Measurements from ENCODE around the gene RPAP3. TPM values are rescaled to one million over a fixed set of nuclear protein-coding genes. Genes with fewer than 3 reads are reported as not detected.

The RPAP3 gene
- total RNA-seq, 2 donors from 2014 or later = 12.2 to 14.3 TPM

- TF ChIP-seq CTCF (IDR thresholded peaks at IDR 0.05) = no peak
- Histone ChIP-seq H3K4me3 (no peak overlapping the region), H3K4me1 (no peaks in the 10 kb centered on the region), H3K27ac (no peak overlapping the region), H3K27me3 (no peaks in the 10 kb centered on the region), H3K36me3 (no peaks in the 10 kb centered on the region), H3K9me3 (peaks cover 0 to 7% of the 10 kb centered on the region in 2 donors)
- no peak for DNase-seq (ENCODE audit: low spot score)
Measured at GRCh38 chr12:47615711-47616110, 90.1 kb downstream of the RPAP3 start.

GRCh38 chr12:47614521-47614920 lies 91.3 kb downstream of the RPAP3 start:
- Histone ChIP-seq H3K27ac (no peak overlapping the region), H3K27me3 (no peaks in the 10 kb centered on the region), H3K4me1 (no peaks in the 10 kb centered on the region), H3K36me3 (no peaks in the 10 kb centered on the region), H3K9me3 (peaks cover 0 to 7% of the 10 kb centered on the region in 2 donors), H3K4me3 (no peak overlapping the region)
- no peak for TF ChIP-seq CTCF (IDR thresholded peaks at IDR 0.05)
- no peak for DNase-seq (ENCODE audit: low spot score)

DNA sequence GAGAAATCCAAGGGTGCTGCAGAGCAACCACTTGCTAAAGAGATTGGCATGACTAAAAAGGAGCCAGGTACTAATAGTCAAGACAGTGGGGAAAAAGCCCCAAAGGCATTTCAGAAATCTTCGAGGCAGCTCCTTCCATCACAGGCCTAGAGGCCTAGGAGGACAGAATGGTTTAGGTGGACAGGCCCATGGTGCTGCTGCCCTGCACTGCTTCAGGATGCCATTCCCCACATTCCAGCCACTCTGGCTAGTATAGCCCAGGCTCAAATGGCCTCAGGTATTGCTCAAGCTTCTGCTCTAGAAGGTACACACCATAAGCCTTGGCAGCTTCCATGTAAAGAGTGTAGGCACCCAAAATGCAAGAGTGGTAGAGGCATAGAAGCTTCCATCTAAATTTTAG lies 92.9 kb downstream of the RPAP3 start:
- no peak for TF ChIP-seq CTCF (IDR thresholded peaks at IDR 0.05)
- H3K27me3 ChIP-seq = no peaks in the 10 kb centered on the region
- H3K27ac ChIP-seq = no peak overlapping the region
- H3K36me3 ChIP-seq = no peaks in the 10 kb centered on the region
- H3K9me3 ChIP-seq = peaks cover 0 to 7% of the 10 kb centered on the region in 2 donors
- no peak for DNase-seq (ENCODE audit: low spot score)
- no peaks in the 10 kb centered on the region for H3K4me1 ChIP-seq
- no peak overlapping the region for H3K4me3 ChIP-seq

- Histone ChIP-seq H3K9me3 (peaks cover 0 to 7% of the 10 kb centered on the region in 2 donors), H3K36me3 (no peaks in the 10 kb centered on the region), H3K4me1 (no peaks in the 10 kb centered on the region), H3K4me3 (no peak overlapping the region), H3K27me3 (no peaks in the 10 kb centered on the region), H3K27ac (no peak overlapping the region)
- no peak for TF ChIP-seq CTCF (IDR thresholded peaks at IDR 0.05)
- DNase-seq (ENCODE audit: low spot score) = no peak
Measured at GRCh38 chr12:47611906-47612305, 93.9 kb downstream of the RPAP3 start.

Other genes with a start within 250 kb of the RPAP3 start
- 1 to 10 TPM in 1 of 2 donors, under 1 TPM in 1; 0.55 to 2.1 TPM for gene ENDOU, start 19.5 kb upstream of the RPAP3 start, total RNA-seq
- 10 to 100 TPM; 19.8 to 26.8 TPM for gene RAPGEF3, start 52.9 kb upstream of the RPAP3 start, total RNA-seq
- 10 to 100 TPM; 48.9 to 52.0 TPM for gene SLC48A1, start 67.2 kb upstream of the RPAP3 start, total RNA-seq
- 10 to 100 TPM; 33.4 to 60.2 TPM for gene HDAC7, start 113.9 kb upstream of the RPAP3 start, total RNA-seq
- gene VDR, start 199.0 kb upstream of the RPAP3 start, total RNA-seq = 1 to 10 TPM in 1 of 2 donors, under 1 TPM in 1; 0.59 to 2.2 TPM